PC-3 (cell line): ENCODE measurements around the gene ARMH2.

Source experiments
- EZH2phosphoT487 ChIP-seq: fragments of 300-600 bp; sonication (generic); IDR thresholded peaks from 2 replicates; pipeline ENCODE4 v1.6.1; 2018; ENCODE audit warnings: mild to moderate bottlenecking, antibody characterized with exemption, low read length, borderline replicate concordance
- TF ChIP-seq, protein P1 (sequence below): fragments of 300-600 bp; sonication (generic); conservative IDR thresholded peaks from 2 replicates; pipeline ENCODE4 v1.5.1; 2017; ENCODE audit warnings: antibody characterized with exemption, low read depth, mild to moderate bottlenecking, low read length

- TF ChIP-seq EZH2phosphoT487, result no peak
- TF ChIP-seq, protein P1, sequence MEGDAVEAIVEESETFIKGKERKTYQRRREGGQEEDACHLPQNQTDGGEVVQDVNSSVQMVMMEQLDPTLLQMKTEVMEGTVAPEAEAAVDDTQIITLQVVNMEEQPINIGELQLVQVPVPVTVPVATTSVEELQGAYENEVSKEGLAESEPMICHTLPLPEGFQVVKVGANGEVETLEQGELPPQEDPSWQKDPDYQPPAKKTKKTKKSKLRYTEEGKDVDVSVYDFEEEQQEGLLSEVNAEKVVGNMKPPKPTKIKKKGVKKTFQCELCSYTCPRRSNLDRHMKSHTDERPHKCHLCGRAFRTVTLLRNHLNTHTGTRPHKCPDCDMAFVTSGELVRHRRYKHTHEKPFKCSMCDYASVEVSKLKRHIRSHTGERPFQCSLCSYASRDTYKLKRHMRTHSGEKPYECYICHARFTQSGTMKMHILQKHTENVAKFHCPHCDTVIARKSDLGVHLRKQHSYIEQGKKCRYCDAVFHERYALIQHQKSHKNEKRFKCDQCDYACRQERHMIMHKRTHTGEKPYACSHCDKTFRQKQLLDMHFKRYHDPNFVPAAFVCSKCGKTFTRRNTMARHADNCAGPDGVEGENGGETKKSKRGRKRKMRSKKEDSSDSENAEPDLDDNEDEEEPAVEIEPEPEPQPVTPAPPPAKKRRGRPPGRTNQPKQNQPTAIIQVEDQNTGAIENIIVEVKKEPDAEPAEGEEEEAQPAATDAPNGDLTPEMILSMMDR, result no peak
Measured at GRCh38 chr6:24775520-24776058, 23.1 kb downstream of the ARMH2 start.
